ENCODE data around the gene EPG5.

GRCh38 chr18:45887585-45887984 lies 79.5 kb downstream of the EPG5 start:
- TF ChIP-seq USF1 (CRISPR knock-in tag; IDR thresholded peaks at IDR 0.05), result no peak
- TF ChIP-seq CTCF (IDR thresholded peaks at IDR 0.05 in 2 of 3, conservative IDR thresholded peaks at IDR 0.05 in 1 of 3; ENCODE audit: insufficient read depth in 2 of 3, low read depth in 1 of 3, low read length in 3 of 3), result no peak
- TF ChIP-seq NR3C1 (CRISPR knock-in tag; IDR thresholded peaks at IDR 0.05), result no peak
- no peak for TF ChIP-seq ZNF121 (CRISPR knock-in tag; conservative IDR thresholded peaks at IDR 0.05)
- no peak for TF ChIP-seq PKNOX1 (IDR thresholded peaks at IDR 0.05)
- no peak for TF ChIP-seq KDM1A (IDR thresholded peaks at IDR 0.05)
- no peak for TF ChIP-seq CEBPB (tag; IDR thresholded peaks at IDR 0.05)
- TF ChIP-seq JUND (IDR thresholded peaks at IDR 0.05; ENCODE audit: borderline replicate concordance, low read depth, low read length), result no peak
- TF ChIP-seq JUND (tag; IDR thresholded peaks at IDR 0.05; ENCODE audit: borderline replicate concordance, low read depth, low read length), result no peak
- TF ChIP-seq DPF2 (IDR thresholded peaks at IDR 0.05), result no peak
- TF ChIP-seq CBX3 (IDR thresholded peaks at IDR 0.05; ENCODE audit: borderline replicate concordance in 1 of 2, low read length in 2 of 2), result no peak
- TF ChIP-seq ZNF282 (CRISPR knock-in tag; IDR thresholded peaks at IDR 0.05), result no peak
- TF ChIP-seq ZNF609 (CRISPR knock-in tag; IDR thresholded peaks at IDR 0.05; ENCODE audit: borderline replicate concordance), result no peak
- no peak for TF ChIP-seq POLR2AphosphoS5 (IDR thresholded peaks at IDR 0.05; ENCODE audit: control insufficient read depth, insufficient read depth, low read depth, low read length)
- TF ChIP-seq ZNF41 (CRISPR knock-in tag; conservative IDR thresholded peaks at IDR 0.05), result no peak
